HepG2 (cell line): ENCODE data around the gene C1orf35. TPM values are rescaled to one million over a fixed set of nuclear protein-coding genes. Genes with fewer than 3 reads are reported as not detected.

Experiments used
- BRCA1 ChIP-seq: sonication (generic); formaldehyde crosslinking; IDR thresholded peaks from 2 replicates; pipeline ENCODE4 v1.4.0; 2020; ENCODE audit warnings: missing genetic modification reagents
- EEA1 ChIP-seq: sonication (generic); formaldehyde crosslinking; IDR thresholded peaks from 2 replicates; pipeline ENCODE4 v1.5.1; 2020; ENCODE audit warnings: mild to moderate bottlenecking, missing genetic modification reagents, borderline replicate concordance
- ELF1 ChIP-seq: sonication (generic); formaldehyde crosslinking; IDR thresholded peaks from 2 replicates; pipeline ENCODE4 v1.4.0; 2020; ENCODE audit warnings: missing genetic modification reagents
- ELF4 ChIP-seq: sonication (generic); formaldehyde crosslinking; IDR thresholded peaks from 2 replicates; pipeline ENCODE4 v1.5.0; 2020; ENCODE audit warnings: missing genetic modification reagents, mild to moderate bottlenecking, moderate library complexity, borderline replicate concordance
- ETV5 ChIP-seq: IDR thresholded peaks from 2 replicates; pipeline ENCODE4 v1.6.1; 2018; ENCODE audit warnings: missing biosample characterization, missing genetic modification reagents, inconsistent platforms, borderline replicate concordance
- GATAD2A ChIP-seq: IDR thresholded peaks from 2 replicates; pipeline ENCODE4 v1.6.1; 2016
- KDM5A ChIP-seq: fragments of 200-600 bp; sonication (generic); IDR thresholded peaks from 2 replicates; pipeline ENCODE4 v1.7.0; 2018; ENCODE audit warnings: antibody characterized with exemption, mild to moderate bottlenecking, low read length, borderline replicate concordance
- KLF16 ChIP-seq, 2 experiments: sonication (generic) in 1 of 2; formaldehyde crosslinking in 1 of 2; IDR thresholded peaks; 2 replicates each; pipeline versions ENCODE4 v1.6.1 to v1.8.0; 2016 to 2023; ENCODE audit warnings: missing genetic modification reagents in 2 of 2, missing compliant biosample characterization in 1 of 2
- TFAP4 ChIP-seq: sonication (generic); IDR thresholded peaks from 2 replicates; pipeline ENCODE4 v1.6.1; 2016; ENCODE audit warnings: low read depth, borderline replicate concordance
- TFDP2 ChIP-seq: sonication (generic); formaldehyde crosslinking; IDR thresholded peaks from 2 replicates; pipeline ENCODE4 v1.4.0; 2020; ENCODE audit warnings: missing genetic modification reagents
- ZNF142 ChIP-seq: sonication (generic); formaldehyde crosslinking; IDR thresholded peaks from 2 replicates; pipeline ENCODE4 v1.4.0; 2020; ENCODE audit warnings: missing genetic modification reagents
- ZNF503 ChIP-seq: sonication (generic); formaldehyde crosslinking; IDR thresholded peaks from 2 replicates; pipeline ENCODE4 v1.4.0; 2020; ENCODE audit warnings: missing genetic modification reagents
- ZNF556 ChIP-seq: sonication (generic); formaldehyde crosslinking; IDR thresholded peaks from 2 replicates; pipeline ENCODE4 v1.4.0; 2020; ENCODE audit warnings: mild to moderate bottlenecking, missing genetic modification reagents, borderline replicate concordance
- ZNF607 ChIP-seq: sonication (generic); formaldehyde crosslinking; IDR thresholded peaks from 2 replicates; pipeline ENCODE4 v1.5.1; 2020; ENCODE audit warnings: missing genetic modification reagents, mild to moderate bottlenecking, borderline replicate concordance
- ZNF800 ChIP-seq: sonication (generic); formaldehyde crosslinking; IDR thresholded peaks from 2 replicates; pipeline ENCODE4 v1.4.0; 2020; ENCODE audit warnings: missing genetic modification reagents
- ZSCAN25 ChIP-seq: sonication (generic); formaldehyde crosslinking; IDR thresholded peaks from 2 replicates; pipeline ENCODE4 v1.8.0; 2022; ENCODE audit warnings: mild to moderate bottlenecking, missing genetic modification reagents
- polyA plus RNA-seq, 8 experiments: library from polyadenylated mRNA; depleted of rRNA in 3 of 8; stranded (reverse) in 7 of 8; unstranded in 1 of 8; fragments of >200 nt; fragmentation: Illumina TruSeq in 4 of 8; extraction: Trizol in 4 of 8; gene quantifications; 2 replicates each; pipeline versions ENCODE4 v1.2.1 to v1.2.3, GENCODE V29; 2011 to 2016; ENCODE audit warnings: low read depth in 4 of 8, missing spikeins in 1 of 8, mixed read lengths in 1 of 8; ENCODE audit not compliant: insufficient read depth in 1 of 8
- total RNA-seq, 5 experiments: library from RNA; depleted of rRNA; stranded (reverse); fragments of >200 nt; fragmentation: Illumina TruSeq; extraction: Trizol; gene quantifications; 2 replicates each; pipeline ENCODE4 v1.2.3, GENCODE V29; 2016; ENCODE audit warnings: low read depth in 1 of 5

C1orf35 gene
- total and polyA plus RNA-seq, 2 of the 13 experiments (the other 11 are each of a cell fraction or from before 2014, with no cell fraction given), result 8.1 to 19.3 TPM

GRCh38 chr1:228139931-228140723 is 37.0 kb upstream of the C1orf35 start, which contains the start of gene GUK1 (continued):
- TF ChIP-seq EEA1 (CRISPR knock-in tag) (0 out of 2 replicates have a peak, but pooled peaks have one; percentile 70), ELF4 (CRISPR knock-in tag) (peak; percentile 37; the same call in 1 of the 2 replicates), ELF1 (CRISPR knock-in tag) (peak; percentile 81), ZNF607 (CRISPR knock-in tag) (peak; percentile 92; the same call in 1 of the 2 replicates), TFAP4 (0 out of 2 replicates have a peak, but pooled peaks have one; percentile 62), BRCA1 (CRISPR knock-in tag) (peak; percentile 48; the same call in 1 of the 2 replicates), ZNF556 (CRISPR knock-in tag) (peak; percentile 85; the same call in 1 of the 2 replicates), ZSCAN25 (CRISPR knock-in tag) (peak; percentile 10; the same call in 1 of the 2 replicates), TFDP2 (CRISPR knock-in tag) (peak; percentile 82; the same call in 1 of the 2 replicates), GATAD2A (CRISPR knock-in tag) (peak; percentile 70), ZNF142 (CRISPR knock-in tag) (peak; percentile 23; the same call in 1 of the 2 replicates), ZNF800 (CRISPR knock-in tag) (peak; percentile 34), ZNF503 (CRISPR knock-in tag) (peak; percentile 50; the same call in 1 of the 2 replicates), ETV5 (CRISPR knock-in tag) (peak; percentile 79), KLF16 (CRISPR knock-in tag; IDR thresholded peaks at IDR 0.05) (peak in 1 of 2 experiments; percentile 81; a peak in 1 of 4 replicates), KDM5A (peak; percentile 58; the same call in 1 of the 2 replicates)
